Skin of body (tissue), 2 donors: ENCODE measurements around the gene BMPER. TPM values are rescaled to one million over a fixed set of nuclear protein-coding genes. Genes with fewer than 3 reads are reported as not detected.
A peak's percentile ranks its signal among the peaks of the same experiment; 100 is the strongest.

Source experiments
- DNase-seq: peaks from one replicate; lab custom pipeline; 2025; lab: John Stamatoyannopoulos, UW
- total RNA-seq: library from RNA; depleted of rRNA; stranded (reverse); fragments of >200 nt; gene quantifications from one replicate; pipeline ENCODE4 v1.2.3, GENCODE V29; 2014

The BMPER gene
- total RNA-seq, 1 donor from 2014 or later = 13.3 TPM

GRCh38 chr7:34133983-34134782 is 228.8 kb downstream of the BMPER start:
- peak; percentile 66 for DNase-seq

- DNase-seq = no peak
These were observed 230.6 kb downstream of the BMPER start for GRCh38 chr7:34135924-34136323.

- DNase-seq = no peak
These were observed 231.4 kb downstream of the BMPER start for GRCh38 chr7:34136698-34137097.

GRCh38 chr7:34137176-34137575 is 231.8 kb downstream of the BMPER start:
- DNase-seq = no peak

GRCh38 chr7:34138483-34138882 is 233.1 kb downstream of the BMPER start:
- no peak for DNase-seq

GRCh38 chr7:34139086-34139485 is 233.7 kb downstream of the BMPER start:
- no peak for DNase-seq

GRCh38 chr7:34140066-34140465 is 234.7 kb downstream of the BMPER start:
- no peak for DNase-seq

GRCh38 chr7:34143402-34143801 is 238.1 kb downstream of the BMPER start:
- no peak for DNase-seq

- no peak for DNase-seq
These were observed 240.3 kb downstream of the BMPER start for GRCh38 chr7:34145603-34146002.

- no peak for DNase-seq
These were observed 248.4 kb downstream of the BMPER start for GRCh38 chr7:34153656-34154270.

GRCh38 chr7:34155220-34155908 is 250.0 kb downstream of the BMPER start:
- DNase-seq = no peak

- peak; percentile 43 for DNase-seq
These were observed 251.0 kb downstream of the BMPER start for GRCh38 chr7:34156336-34156735.

GRCh38 chr7:34157137-34157536 is 251.8 kb downstream of the BMPER start:
- no peak for DNase-seq

GRCh38 chr7:34158368-34159153 is 253.2 kb downstream of the BMPER start:
- no peak for DNase-seq

GRCh38 chr7:34160261-34160752 is 255.0 kb downstream of the BMPER start:
- peak; percentile 58 for DNase-seq

GRCh38 chr7:34162027-34162565 is 256.8 kb downstream of the BMPER start:
- DNase-seq = no peak

- DNase-seq = no peak
These were observed 257.3 kb downstream of the BMPER start for GRCh38 chr7:34162677-34163076.

- DNase-seq = no peak
These were observed 258.6 kb downstream of the BMPER start for GRCh38 chr7:34163956-34164355.

- peak; percentile 46 for DNase-seq
These were observed 260.1 kb downstream of the BMPER start for GRCh38 chr7:34165466-34165865.

- no peak for DNase-seq
These were observed 260.7 kb downstream of the BMPER start for GRCh38 chr7:34165927-34166550.

- DNase-seq = no peak
These were observed 262.7 kb downstream of the BMPER start for GRCh38 chr7:34168013-34168412.
